ENCODE results near the gene PHF14.
A peak's percentile ranks its signal among the peaks of the same experiment; 100 is the strongest.
"Not testable (repeated sequence)": the region's sequence is repeated elsewhere in the genome, so short reads cannot be mapped to it uniquely, and the experiment has no call there.

The PHF14 gene

DNA sequence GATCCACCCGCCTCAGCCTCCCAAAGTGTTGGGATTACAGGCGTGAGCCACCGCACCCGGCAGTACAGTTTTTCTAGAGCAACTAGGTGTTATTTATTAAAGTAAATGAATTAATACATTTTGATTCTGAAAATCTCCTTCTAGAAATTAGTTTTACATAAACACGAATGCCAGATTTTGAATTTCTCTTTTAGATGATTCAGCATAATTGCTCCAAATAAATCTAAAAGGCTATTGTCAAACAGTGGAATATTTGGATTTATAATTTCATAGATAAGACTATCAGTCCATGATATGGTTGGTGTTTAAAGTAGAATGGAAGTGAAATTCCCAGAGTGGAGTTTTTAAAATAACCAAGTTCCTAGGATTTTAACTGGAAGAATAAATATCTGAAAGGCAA, 1.5 kb upstream of the PHF14 start:
- TF ChIP-seq, protein P1, sequence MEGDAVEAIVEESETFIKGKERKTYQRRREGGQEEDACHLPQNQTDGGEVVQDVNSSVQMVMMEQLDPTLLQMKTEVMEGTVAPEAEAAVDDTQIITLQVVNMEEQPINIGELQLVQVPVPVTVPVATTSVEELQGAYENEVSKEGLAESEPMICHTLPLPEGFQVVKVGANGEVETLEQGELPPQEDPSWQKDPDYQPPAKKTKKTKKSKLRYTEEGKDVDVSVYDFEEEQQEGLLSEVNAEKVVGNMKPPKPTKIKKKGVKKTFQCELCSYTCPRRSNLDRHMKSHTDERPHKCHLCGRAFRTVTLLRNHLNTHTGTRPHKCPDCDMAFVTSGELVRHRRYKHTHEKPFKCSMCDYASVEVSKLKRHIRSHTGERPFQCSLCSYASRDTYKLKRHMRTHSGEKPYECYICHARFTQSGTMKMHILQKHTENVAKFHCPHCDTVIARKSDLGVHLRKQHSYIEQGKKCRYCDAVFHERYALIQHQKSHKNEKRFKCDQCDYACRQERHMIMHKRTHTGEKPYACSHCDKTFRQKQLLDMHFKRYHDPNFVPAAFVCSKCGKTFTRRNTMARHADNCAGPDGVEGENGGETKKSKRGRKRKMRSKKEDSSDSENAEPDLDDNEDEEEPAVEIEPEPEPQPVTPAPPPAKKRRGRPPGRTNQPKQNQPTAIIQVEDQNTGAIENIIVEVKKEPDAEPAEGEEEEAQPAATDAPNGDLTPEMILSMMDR (IDR thresholded peaks at IDR 0.05; ENCODE audit: low read depth, low read length) = no peak
- H3K4me3 ChIP-seq (ENCODE audit: low read depth, low read length) = no peak overlapping the region

DNA sequence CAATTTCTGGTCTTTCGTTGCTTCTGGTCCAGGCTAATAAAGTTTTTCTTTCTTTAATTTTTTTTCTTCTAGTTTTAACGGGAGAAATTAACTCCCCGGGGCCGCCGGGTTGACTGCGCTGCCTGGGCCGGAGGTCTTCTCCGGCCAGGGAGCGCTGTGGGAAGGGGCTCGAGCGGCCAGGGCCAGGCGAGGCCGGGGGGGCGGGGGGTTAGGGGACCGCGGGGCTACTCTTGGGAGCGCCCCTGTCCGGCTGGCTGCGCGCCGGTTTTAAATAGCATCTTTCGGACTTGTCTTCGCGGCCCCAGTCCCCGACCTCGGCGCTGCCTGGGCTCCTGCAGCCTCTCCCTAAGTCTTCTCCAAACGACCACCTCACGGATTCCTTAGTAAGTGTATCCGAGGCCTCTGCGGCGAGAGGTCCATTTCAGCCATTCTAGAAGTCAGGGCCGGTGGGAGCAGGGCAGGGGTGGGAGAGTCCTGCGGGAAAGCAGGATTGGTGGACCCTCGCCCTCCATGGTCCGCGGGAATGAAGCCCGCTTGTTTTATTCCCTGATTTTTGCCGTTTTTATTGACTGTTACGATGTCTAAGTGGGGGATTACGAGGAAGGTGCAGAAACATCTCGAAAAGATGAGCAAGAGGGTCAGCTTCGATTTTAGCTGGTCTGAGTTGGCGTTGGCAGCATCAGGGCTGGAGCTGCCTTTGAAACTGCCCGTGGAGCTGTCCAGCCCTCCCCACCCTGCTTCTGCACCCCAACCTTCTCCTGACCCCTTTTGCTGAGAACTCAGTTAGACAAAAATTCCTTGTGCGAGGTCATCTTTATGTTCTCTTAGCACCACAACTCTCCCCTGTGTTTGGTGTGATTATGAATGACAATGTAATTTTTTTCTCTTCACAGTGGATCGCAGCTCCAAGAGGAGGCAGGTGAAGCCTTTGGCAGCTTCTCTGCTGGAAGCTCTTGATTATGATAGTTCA, 555 bp downstream of the PHF14 start:
- TF ChIP-seq, protein P1 (IDR thresholded peaks at IDR 0.05; ENCODE audit: low read depth, low read length) = no peak
- peak overlapping the region; percentile 86 for H3K4me3 ChIP-seq (ENCODE audit: low read depth, low read length)

DNA sequence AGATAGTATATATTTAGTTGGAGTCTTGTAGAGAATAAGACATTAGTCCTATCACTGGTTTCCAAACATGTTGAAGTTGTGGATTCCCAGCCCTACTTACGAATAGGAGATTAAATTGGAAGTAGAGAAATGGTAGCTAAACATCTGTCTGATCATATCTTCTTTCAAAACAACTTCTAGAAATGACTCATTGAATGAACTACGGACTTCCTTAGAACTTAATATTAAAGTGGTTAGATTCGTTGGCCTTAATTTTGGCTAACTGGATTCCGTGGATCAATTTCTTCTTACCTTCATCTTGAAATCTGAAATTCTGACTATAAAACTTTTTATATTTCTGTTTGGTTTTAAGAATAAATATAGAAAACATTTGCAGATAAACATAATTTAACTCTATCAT, 3.4 kb downstream of the PHF14 start:
- TF ChIP-seq, protein P1 (IDR thresholded peaks at IDR 0.05; ENCODE audit: low read depth, low read length) = no peak
- no peak overlapping the region for H3K4me3 ChIP-seq (ENCODE audit: low read depth, low read length)

DNA sequence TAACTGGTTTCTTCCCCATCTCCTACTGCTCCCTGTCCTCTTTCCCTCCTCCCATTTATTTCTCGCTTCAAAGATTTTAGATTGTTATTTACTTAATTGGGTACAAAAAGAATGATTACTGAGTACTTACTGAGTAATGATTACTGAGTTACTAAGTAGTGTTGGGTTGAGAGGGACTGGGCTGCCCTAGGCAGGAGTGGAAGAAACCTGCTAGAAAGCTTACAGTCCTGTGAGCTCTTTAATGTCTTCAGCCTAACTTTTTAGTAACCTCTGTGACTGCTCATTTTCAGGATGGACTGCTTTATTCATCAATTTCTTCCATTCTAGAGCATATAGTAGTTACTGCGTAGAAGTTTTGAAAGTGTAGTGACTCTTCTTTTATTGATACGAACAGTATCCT, 7.6 kb downstream of the PHF14 start:
- no peak overlapping the region for H3K4me3 ChIP-seq (ENCODE audit: low read depth, low read length)
- TF ChIP-seq, protein P1 (IDR thresholded peaks at IDR 0.05; ENCODE audit: low read depth, low read length) = no peak

DNA sequence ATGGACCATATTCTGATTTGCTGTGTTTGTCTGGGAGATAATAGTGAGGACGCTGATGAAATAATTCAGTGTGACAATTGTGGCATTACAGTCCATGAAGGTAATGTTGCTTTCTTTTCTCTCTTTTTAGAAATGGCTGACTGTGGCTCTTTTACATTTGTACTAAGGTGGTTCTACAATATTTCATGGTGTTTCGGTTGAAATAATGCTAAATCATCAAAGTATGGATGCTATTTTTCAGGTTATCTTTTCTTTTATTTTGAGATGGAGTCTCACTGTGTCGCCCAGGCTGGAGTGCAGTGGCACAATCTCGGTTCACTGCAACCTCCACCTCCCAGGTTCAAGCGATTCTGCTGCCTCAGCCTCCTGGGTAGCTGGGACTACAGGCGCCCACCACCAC, 17.1 kb downstream of the PHF14 start:
- H3K4me3 ChIP-seq (ENCODE audit: low read depth, low read length) = not testable (repeated sequence)

DNA sequence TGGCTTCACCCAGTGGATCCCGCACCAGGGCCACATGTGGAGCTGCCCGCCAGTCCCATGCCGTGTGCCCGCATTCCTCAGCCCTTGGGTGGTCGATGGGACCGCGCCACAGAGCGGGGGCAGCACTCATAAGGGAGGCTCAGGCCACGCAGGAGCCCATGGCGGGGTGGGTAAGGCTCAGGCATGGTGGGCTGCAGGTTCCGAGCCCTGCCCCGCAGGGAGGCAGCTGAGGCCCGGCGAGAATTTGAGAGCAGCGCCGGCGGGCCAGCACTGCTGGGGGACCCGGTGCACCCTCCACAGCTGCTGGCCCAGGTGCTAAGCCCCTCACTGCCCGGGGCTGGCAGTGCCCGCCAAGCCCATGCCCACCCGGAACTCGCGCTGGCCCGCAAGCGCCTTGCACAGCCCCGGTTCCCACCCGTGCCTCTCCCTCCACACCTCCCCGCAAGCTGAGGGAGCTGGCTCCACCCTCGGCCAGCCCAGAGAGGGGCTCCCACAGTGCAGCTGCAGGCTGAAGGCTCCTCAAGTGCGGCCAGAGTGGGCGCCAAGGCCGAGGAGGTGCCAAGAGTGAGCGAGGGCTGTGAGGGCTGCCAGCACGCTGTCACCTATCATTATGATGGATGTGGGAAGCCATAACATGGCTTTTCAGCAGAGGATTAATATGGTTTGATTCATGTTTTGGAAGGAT, 22.0 kb downstream of the PHF14 start:
- H3K4me3 ChIP-seq (ENCODE audit: low read depth, low read length) = not testable (repeated sequence)

DNA sequence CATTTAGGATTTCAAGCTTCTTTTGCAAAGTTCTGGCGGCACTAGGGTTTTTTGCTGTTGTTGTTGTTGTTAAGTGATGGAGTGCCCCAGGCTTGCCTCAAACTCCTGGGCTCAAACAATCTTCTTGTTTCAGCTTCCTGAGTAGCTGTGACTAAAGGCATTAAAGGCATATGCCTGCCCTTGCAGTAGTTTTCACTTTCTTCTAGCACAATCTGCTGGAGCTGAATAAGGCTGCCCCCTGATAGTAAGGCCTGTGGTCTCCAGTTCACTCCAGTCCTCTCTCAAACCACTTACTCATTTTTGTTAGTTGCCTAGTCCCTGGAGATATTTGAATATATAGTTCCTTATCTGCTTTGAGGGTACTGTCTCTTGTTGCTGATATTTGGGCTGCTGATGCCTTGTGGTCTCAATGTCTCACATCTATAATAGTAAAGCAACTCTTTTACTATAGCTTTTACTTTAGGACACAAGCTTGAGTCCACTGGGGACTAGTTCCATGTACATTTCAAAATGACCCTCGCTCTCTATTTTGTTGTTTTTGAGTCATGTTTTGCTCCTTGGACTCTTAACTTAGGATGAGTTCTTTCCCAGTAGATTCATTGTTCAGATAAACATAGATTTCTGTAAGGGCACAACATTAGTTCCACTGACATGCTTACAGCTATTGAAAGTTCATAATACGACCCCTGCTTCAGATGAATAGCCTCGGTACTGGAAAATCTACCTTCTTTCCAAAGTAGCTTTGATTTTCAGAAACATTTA, 25.5 kb downstream of the PHF14 start:
- H3K4me3 ChIP-seq (ENCODE audit: low read depth, low read length) = no peak overlapping the region
- TF ChIP-seq, protein P1 (IDR thresholded peaks at IDR 0.05; ENCODE audit: low read depth, low read length) = no peak

DNA sequence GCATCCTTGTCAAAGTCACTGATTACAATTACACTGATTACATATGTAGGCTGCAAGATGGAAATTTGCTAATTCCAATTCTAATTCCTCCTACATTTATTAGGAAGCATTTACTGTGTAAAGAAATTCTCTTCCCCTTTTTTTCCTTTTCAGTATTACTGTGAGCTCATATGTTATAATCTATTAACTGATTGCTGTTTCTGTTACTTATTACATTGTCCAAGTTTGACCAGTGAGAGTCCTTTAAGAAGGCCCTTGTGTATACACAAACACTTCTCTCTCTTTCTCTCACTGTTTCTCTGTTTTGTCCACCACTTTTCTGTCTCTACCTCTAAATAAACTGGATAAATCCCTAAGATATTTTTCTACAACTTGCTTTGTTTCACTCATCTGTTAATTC, 31.5 kb downstream of the PHF14 start:
- no peak overlapping the region for H3K4me3 ChIP-seq (ENCODE audit: low read depth, low read length)
- TF ChIP-seq, protein P1 (IDR thresholded peaks at IDR 0.05; ENCODE audit: low read depth, low read length) = no peak

Data from WI38 (cell line).